Esophagus (tissue), 2 donors: Measurements from ENCODE around the gene ST8SIA1. TPM values are rescaled to one million over a fixed set of nuclear protein-coding genes. Genes with fewer than 3 reads are reported as not detected.

Experiments
- H3K27ac ChIP-seq, 2 donors: one replicate each; pipeline ENCODE4 v1.5.1; 2013; ENCODE audit warnings: low read depth in 2 of 2, mild to moderate bottlenecking in 2 of 2, inconsistent platforms in 1 of 2, low read length in 1 of 2, moderate library complexity in 1 of 2
- H3K27me3 ChIP-seq, 2 donors: one replicate each; pipeline ENCODE4 v1.6.1; 2013; ENCODE audit warnings: low read length in 2 of 2, control low read depth in 1 of 2, mild to moderate bottlenecking in 1 of 2; ENCODE audit not compliant: insufficient read depth in 2 of 2, control insufficient read depth in 1 of 2
- H3K36me3 ChIP-seq, 2 donors: one replicate each; pipeline ENCODE4 v1.6.1; 2013; ENCODE audit warnings: low read length in 1 of 2; ENCODE audit not compliant: control insufficient read depth in 2 of 2, insufficient read depth in 2 of 2
- H3K4me1 ChIP-seq, 2 donors: one replicate each; pipeline ENCODE4 v1.6.1; 2013; ENCODE audit warnings: low read length in 1 of 2; ENCODE audit not compliant: control insufficient read depth in 2 of 2, insufficient read depth in 2 of 2
- H3K4me3 ChIP-seq, 2 donors: one replicate each; pipeline ENCODE4 v1.5.1; 2013; ENCODE audit warnings: low read length in 2 of 2, mild to moderate bottlenecking in 2 of 2, low read depth in 1 of 2, moderate library complexity in 1 of 2
- H3K9me3 ChIP-seq, 2 donors: one replicate each; pipeline ENCODE4 v1.6.1; 2013; ENCODE audit warnings: mild to moderate bottlenecking in 2 of 2, low read depth in 1 of 2, low read length in 1 of 2, moderate library complexity in 1 of 2; ENCODE audit not compliant: control insufficient read depth in 2 of 2, insufficient read depth in 1 of 2
- WGBS, 2 donors: extraction: QIAGEN DNeasy Blood & Tissue Kit; methylation state at CpG; one replicate each; pipeline ENCODE4 v1.1.7; 2013; 5-methylcytosine and 5-hydroxymethylcytosine counted together
- polyA plus RNA-seq, 2 donors: library from polyadenylated mRNA; stranded (reverse); fragments of 200-250 nt; gene quantifications; one replicate each; pipeline ENCODE4 v1.2.3, GENCODE V29; 2013
- donor health status: healthy with polysubstance abuse.
- donor health status: Bipolar disorder and iron deficiency.

ST8SIA1 gene
- polyA plus RNA-seq, 2 donors: 0.83 to 1.1 TPM

GRCh38 chr12:22256041-22256441, 78.5 kb downstream of the ST8SIA1 start:
- H3K36me3 ChIP-seq: no peaks in the 10 kb centered on the region
- whole genome bisulfite sequencing, 2 donors: 62 to 68% methylated on average over 7 of the region's 7 CpGs
- H3K4me3 ChIP-seq: no peak overlapping the region
- H3K27me3 ChIP-seq: no peaks in the 10 kb centered on the region
- peaks cover 0 to 3% of the 10 kb centered on the region in 2 donors for H3K4me1 ChIP-seq
- H3K27ac ChIP-seq: peak overlapping the region in 1 of 2 donors; percentile 40
- H3K9me3 ChIP-seq: no peaks in the 10 kb centered on the region

DNA sequence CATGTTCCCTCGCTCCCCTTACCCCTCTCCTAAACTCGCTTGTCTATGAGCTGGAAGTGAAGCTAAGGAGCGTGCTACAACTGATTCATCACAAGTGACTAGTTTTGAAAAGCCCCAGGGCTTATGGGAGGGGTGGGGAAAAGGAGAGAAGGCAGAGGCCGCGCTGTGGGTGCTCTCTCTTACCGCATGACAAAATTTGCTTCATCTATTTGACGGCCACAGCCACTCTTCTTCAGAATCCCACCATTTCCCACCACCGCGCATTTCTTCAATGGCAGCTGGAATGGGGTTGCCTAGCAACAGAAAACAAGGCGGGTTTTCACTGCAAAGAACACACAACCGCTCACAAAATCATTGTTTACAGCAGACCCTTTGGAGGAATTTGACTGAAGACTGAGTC, 79.4 kb downstream of the ST8SIA1 start:
- no peaks in the 10 kb centered on the region for H3K9me3 ChIP-seq
- H3K27ac ChIP-seq: peak overlapping the region in 1 of 2 donors; percentile 31
- no peaks in the 10 kb centered on the region for H3K36me3 ChIP-seq
- WGBS, 2 donors: 36 to 38% methylated on average over 11 of the region's 11 CpGs
- H3K27me3 ChIP-seq: no peaks in the 10 kb centered on the region
- no peak overlapping the region for H3K4me3 ChIP-seq
- H3K4me1 ChIP-seq: peaks cover 0 to 3% of the 10 kb centered on the region in 2 donors

DNA sequence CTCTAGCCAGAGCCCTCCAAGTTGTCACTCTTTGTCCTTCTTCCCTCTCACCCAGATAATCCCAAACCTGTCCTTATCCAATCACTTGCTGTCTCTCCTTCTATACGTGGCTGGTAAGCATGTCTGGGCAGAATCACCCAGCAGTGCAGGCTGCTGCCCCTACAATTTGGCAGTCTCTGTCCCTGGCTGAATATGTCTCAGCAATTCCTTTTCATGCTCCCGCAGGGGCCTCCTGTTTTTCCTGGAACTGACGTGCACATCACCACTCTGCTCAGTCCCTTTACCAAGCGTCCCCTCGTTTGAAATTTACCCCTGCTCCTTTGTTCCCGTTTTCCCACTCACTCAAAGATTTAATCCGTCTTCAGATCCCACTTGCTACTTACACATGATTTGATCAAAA, 80.0 kb downstream of the ST8SIA1 start:
- Histone ChIP-seq H3K36me3 (no peaks in the 10 kb centered on the region), H3K4me1 (peaks cover 0 to 3% of the 10 kb centered on the region in 2 donors), H3K27me3 (no peaks in the 10 kb centered on the region), H3K4me3 (no peak overlapping the region), H3K9me3 (no peaks in the 10 kb centered on the region), H3K27ac (peak overlapping the region in 1 of 2 donors; percentile 33)
- WGBS, 2 donors: 51 to 62% methylated on average over 7 of the region's 7 CpGs

DNA sequence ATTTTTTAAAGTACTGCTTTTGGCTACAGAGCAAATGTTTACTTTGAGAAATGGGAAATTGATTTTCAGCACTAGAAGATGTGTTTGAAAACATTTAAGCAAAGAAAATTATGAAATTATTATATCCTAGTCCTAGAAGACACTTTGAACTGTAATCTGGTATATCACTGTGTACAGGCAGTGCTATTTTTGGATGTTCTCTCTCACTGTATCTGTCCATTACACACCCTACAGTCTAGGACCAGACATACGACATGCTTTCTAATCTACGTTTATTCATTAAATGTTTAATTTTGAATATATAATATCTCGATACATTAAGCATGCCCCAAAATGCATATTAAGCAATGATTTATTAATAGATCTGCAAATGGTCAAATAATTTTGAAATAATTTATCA, 82.5 kb downstream of the ST8SIA1 start:
- H3K4me1 ChIP-seq: peaks cover 0 to 3% of the 10 kb centered on the region in 2 donors
- 80 to 84% methylated on average over 3 of the region's 3 CpGs for WGBS, 2 donors
- no peaks in the 10 kb centered on the region for H3K27me3 ChIP-seq
- no peaks in the 10 kb centered on the region for H3K36me3 ChIP-seq
- no peak overlapping the region for H3K27ac ChIP-seq
- no peaks in the 10 kb centered on the region for H3K9me3 ChIP-seq
- H3K4me3 ChIP-seq: no peak overlapping the region

- no peak overlapping the region for H3K4me3 ChIP-seq
- H3K27me3 ChIP-seq: no peaks in the 10 kb centered on the region
- 63 to 77% methylated on average over 2 of the region's 2 CpGs for WGBS, 2 donors
- H3K9me3 ChIP-seq: no peaks in the 10 kb centered on the region
- no peak overlapping the region for H3K27ac ChIP-seq
- no peaks in the 10 kb centered on the region for H3K36me3 ChIP-seq
- peaks cover 0 to under 1% of the 10 kb centered on the region in 2 donors for H3K4me1 ChIP-seq
Measured at GRCh38 chr12:22250762-22251161, 83.7 kb downstream of the ST8SIA1 start.

DNA sequence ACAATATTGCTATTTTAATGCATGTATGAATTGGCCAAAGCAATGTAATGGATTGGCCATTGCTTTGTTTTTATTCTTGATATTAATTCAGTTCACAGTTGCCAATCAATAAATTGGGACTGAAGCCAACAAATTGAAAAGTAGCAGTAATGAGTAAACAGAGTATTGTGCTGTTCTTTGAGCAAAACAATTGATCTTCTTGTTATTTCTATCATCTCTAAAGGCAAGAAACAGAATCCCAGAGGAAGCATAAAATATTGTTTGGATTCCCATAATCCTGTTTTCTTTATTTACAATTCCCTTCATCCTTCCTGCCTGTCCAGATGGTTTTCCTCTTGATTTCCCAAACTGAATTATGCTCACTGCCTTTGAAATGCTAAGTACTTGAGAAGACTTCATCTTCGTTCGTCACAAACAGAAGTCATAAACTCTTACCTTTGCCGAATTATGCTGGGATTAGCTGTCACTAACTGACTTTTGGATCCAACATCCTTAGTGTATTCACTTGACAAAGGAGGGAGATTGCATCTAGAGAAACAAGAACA, 85.9 kb downstream of the ST8SIA1 start:
- Histone ChIP-seq H3K9me3 (no peaks in the 10 kb centered on the region), H3K4me3 (no peak overlapping the region), H3K4me1 (no peaks in the 10 kb centered on the region), H3K27ac (no peak overlapping the region), H3K27me3 (no peaks in the 10 kb centered on the region), H3K36me3 (no peaks in the 10 kb centered on the region)
- WGBS, 2 donors: 61 to 75% methylated on average over 3 of the region's 3 CpGs

GRCh38 chr12:22248121-22248520, 86.4 kb downstream of the ST8SIA1 start:
- 76 to 86% methylated on average over 6 of the region's 6 CpGs for WGBS, 2 donors
- no peaks in the 10 kb centered on the region for H3K27me3 ChIP-seq
- no peaks in the 10 kb centered on the region for H3K4me1 ChIP-seq
- no peaks in the 10 kb centered on the region for H3K36me3 ChIP-seq
- no peaks in the 10 kb centered on the region for H3K9me3 ChIP-seq
- no peak overlapping the region for H3K27ac ChIP-seq
- no peak overlapping the region for H3K4me3 ChIP-seq

DNA sequence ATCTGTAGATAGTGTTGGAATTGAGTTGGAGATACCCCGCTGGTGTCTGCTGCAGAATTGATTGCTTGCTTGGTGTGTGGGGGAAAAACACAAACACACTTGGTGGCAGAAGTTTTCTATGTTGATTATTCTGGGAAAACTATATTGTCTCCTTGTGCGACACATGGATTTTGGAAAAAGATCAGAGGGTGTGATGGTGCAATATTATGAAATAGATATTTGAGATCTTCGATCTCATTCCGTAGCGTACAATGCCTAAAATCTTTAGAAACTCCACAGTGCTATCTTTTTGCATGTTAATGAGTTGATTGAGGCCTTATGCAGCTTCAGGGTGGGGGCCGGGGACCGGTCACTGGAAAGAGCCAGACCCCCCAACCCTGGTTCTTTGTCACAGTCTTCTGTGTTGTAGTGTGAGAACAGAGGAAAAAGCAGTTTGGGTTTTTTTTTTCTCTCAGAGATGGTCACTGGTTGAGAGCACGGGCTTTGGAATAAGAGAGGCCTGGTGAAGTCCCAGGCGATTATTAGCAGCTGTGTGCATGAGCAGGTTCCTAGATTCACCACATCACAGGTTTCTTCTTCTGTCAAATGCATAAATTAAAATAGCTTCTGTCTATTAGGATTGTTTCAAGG, 88.2 kb downstream of the ST8SIA1 start:
- Histone ChIP-seq H3K27me3 (no peaks in the 10 kb centered on the region), H3K36me3 (no peaks in the 10 kb centered on the region), H3K4me3 (no peak overlapping the region), H3K9me3 (no peaks in the 10 kb centered on the region), H3K4me1 (no peaks in the 10 kb centered on the region), H3K27ac (no peak overlapping the region)
- WGBS, 2 donors: 75 to 90% methylated on average over 9 of the region's 9 CpGs

GRCh38 chr12:22242726-22243125, 91.8 kb downstream of the ST8SIA1 start:
- Histone ChIP-seq H3K27ac (no peak overlapping the region), H3K9me3 (no peaks in the 10 kb centered on the region), H3K4me1 (no peaks in the 10 kb centered on the region), H3K36me3 (no peaks in the 10 kb centered on the region), H3K4me3 (no peak overlapping the region), H3K27me3 (no peaks in the 10 kb centered on the region)

- H3K27ac ChIP-seq: no peak overlapping the region
- no peak overlapping the region for H3K4me3 ChIP-seq
- no peaks in the 10 kb centered on the region for H3K9me3 ChIP-seq
- H3K4me1 ChIP-seq: no peaks in the 10 kb centered on the region
- 66 to 76% methylated on average over 3 of the region's 3 CpGs for WGBS, 2 donors
- H3K27me3 ChIP-seq: no peaks in the 10 kb centered on the region
- no peaks in the 10 kb centered on the region for H3K36me3 ChIP-seq
Measured at GRCh38 chr12:22238211-22238610, 96.3 kb downstream of the ST8SIA1 start.
